HG03378 (cell line): ENCODE data around the gene PPIF.
A peak's percentile ranks its signal among the peaks of the same experiment; 100 is the strongest.
"Not testable (repeated sequence)": the region's sequence is repeated elsewhere in the genome, so short reads cannot be mapped to it uniquely, and the experiment has no call there.

ENCODE experiments used
- ATAC-seq: cut with Tn5 transposase; IDR thresholded peaks from one replicate; pipeline ENCODE4 v1.9.1; 2021; ENCODE audit warnings: mild to moderate bottlenecking, moderate library complexity; ENCODE audit not compliant: unreplicated experiment

PPIF gene

DNA sequence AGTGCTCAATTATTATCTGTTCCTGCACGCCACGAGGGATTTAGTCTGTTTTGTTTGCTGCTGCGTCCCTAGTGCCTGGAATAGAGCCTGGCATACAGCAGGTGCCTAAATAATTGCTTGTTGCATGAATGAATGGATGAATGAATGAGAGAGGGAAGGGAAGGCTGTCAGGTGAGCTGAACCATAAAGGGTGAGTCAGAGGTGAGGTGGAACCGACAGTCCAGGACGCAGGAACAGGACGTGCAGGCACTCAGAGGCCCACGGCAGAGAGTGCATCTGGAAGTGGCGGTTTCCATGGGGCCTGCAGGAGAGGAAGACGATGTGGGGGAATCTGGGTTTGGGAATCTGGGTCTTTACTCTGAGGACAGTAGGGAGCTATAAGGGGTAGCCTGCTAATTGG lies 17.7 kb upstream of the PPIF start:
- no peak for ATAC-seq

DNA sequence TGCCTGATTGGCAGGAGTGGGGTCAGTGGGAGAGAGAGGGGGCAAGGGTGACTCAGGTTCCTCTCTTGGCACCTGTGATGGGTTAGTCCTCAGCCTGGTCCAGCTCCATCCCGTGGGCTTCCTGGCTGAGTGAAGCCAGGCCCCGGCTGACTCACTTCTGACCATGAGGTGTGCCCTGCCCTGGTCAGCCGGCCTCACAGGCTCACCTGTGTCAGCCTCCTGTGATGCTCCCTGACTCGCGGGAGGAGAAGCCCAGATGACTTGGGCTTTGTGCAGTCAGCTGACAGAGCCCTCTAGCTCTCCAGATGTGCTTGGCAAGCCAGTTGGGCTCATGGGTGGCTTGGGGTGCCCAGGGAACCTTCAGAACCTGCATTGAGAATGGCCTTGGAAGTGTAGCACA lies 16.0 kb upstream of the PPIF start:
- ATAC-seq: no peak

DNA sequence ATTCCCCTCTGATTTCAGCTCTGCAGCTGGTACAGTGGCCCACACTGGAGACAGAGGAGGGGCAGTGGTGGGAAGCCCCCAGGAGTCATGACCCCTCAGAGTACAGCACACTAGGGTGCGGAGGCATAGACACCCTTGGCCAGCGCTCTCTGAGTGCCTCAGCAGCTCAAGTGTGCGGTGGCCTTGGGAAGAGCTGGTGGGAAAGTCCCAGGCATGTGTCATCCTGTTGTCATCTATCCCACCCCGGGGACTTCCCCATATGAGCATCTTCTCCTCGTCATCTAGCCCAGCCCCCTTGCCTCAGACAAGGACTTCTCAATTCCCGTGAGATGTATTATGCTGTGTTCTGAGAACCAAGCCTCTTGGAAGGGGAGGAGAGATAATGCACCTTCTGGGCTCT lies 15.6 kb upstream of the PPIF start:
- ATAC-seq: peak; percentile 82

DNA sequence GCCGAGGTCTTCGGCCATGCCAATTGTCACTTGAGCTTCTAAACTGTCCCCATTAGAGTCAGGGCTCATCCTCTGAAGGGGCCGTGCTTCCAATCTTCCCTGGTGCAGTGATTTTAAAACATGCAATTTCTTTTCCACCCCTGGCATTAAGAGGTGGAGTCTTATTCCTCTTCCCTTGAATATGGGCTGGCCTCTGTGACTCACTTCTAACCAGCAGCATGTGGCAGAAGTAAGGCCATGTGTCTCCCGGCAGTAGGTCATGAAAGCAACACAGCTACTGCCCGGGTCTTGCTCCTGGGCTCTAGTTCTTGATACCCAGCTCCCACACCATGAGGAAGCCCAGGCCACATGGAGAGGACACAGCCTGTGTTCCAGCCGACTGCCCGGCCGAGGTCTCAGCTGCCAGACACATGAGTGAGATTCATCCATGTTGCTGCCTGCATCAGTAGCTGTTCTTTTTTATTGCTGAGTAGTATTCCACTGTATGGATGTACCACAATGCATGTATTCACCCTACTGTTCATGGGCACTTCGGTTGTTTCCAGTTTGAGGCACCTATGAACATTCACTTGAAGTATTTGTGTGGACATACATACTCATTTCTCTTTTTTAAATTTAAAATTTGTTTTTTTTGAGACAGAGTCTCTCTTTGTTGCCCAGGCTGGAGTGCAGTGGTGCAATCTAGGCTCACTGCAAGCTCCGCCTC lies 14.5 kb upstream of the PPIF start:
- ATAC-seq: not testable (repeated sequence)

DNA sequence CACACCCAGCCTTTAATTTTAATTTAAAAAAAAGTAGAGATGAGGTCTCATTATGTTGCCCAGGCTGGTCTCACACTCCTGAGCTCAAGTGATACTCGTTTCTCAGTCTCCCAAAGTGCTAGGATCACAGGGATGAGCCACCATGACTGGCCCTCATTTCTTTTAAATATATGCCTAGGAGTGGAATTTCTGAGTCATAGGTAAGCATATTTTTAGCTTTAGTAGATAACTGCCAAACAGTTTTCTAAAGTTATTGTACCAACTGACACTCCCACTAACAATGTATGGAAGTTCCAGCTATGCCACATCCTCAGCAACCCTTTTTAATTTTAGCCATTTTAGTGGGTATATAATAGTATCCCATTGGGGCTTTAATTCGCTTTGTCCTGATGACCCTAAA lies 13.8 kb upstream of the PPIF start:
- no peak for ATAC-seq

DNA sequence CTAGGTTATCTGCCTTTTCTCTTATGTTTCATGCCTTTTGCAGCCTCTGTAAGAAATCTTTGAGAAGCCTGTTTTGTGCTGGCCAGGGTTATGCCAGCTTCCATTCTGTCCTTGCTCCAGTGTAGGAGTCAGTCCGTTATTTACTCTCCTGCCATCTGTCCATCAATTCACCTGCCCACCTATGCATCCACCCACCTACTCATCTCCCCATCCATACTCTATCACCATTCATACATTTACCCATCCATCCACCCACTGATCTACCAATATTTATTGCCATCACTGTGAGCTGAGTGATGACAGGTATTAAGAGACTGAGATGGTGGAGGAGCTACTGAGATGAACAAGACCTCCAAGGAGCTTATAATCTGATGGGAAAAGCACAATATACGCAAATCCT lies 12.7 kb upstream of the PPIF start:
- ATAC-seq: no peak

DNA sequence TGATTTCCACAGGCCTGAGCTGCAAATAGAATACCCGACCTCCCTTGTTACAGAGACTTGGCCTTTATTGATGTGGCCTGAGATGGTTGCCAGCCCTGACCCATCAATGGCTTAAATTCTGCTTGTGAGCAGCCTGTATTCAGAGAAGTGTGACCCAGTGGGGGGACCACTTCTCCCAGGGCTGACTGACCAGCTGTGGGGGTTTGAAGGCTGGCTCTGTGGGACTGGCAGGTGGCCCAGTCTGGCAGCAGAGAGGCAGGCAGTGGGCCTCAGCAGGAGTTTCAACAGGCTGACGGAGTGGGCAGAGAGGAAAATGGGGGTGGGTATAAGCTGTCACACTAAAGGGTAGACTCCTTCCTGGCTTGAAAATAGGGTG lies 12.2 kb upstream of the PPIF start:
- no peak for ATAC-seq

DNA sequence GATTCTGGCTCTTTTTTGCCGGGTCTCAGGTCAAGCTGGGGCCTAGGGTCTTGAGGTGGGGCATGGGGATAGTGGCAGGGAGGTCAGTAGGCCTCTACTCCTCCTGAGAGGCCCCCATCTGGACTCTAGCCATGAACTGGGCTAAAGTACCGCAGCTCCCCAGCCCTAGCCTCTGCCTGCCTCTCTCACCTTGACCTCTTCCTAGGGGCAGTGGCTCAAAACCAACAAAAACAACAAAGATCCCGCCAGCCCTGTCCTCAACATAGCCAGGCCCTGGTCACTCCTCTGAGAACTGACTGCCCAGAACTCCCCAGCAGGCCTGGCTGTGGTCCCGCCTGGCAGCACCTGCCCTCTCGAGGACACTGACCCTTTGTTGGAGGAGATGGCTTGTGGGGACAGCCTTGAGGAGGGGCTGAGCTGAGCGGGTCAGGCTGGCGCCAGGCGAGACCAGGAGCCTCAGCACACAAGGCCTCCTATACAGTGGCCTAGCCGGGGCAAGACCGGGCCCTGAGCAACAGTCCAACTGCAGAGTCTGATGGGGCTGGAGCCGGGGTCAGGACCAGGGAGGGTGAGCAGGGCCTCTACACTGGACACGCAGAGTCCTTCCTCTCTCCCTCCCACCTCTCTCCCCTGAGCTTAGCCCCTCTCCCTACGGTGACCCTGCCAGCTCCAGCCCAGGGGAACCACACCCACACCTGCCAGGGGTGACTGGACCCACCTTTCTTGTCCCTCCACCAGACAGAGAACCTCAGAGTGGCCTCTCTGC lies 11.6 kb upstream of the PPIF start:
- no peak for ATAC-seq

DNA sequence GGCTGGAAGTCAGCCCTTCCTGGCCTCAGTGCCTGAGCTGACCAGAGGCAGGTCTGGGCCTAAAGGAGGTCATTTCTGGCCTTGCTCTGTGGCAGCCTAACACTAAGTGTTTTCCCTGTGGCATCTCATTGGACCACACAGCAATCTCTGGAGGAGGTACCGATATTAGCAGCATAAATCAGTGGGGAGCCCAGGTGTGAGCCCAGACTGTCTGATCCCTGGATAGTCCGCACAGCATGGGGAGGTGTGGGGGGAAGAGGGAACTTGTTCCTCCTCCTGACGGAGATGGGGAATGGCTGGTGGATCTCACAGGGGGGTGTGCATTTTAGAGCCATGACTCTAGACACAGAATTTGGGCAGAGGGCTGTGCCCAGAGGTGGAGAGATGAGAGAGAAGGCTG lies 11.0 kb upstream of the PPIF start:
- ATAC-seq: no peak

DNA sequence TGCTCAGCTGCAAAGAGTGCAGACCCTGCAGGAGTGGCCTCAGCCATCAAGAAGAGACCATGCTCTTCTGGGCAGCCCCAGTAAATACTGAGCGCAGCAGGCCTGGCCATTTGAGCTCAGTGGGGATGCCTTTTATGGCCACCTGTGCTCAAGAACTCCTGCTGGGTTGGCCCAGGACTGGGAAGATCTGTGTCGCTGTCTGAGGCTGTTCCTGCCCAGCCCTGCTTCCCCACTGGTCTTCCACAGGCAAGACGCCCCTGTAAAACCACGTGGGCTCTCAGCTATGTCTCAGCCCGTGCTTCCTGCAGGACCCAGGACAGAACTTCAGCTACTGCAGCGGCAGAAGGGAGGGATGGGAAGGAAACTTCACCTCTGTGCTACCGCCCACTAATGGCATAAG lies 10.5 kb upstream of the PPIF start:
- no peak for ATAC-seq

DNA sequence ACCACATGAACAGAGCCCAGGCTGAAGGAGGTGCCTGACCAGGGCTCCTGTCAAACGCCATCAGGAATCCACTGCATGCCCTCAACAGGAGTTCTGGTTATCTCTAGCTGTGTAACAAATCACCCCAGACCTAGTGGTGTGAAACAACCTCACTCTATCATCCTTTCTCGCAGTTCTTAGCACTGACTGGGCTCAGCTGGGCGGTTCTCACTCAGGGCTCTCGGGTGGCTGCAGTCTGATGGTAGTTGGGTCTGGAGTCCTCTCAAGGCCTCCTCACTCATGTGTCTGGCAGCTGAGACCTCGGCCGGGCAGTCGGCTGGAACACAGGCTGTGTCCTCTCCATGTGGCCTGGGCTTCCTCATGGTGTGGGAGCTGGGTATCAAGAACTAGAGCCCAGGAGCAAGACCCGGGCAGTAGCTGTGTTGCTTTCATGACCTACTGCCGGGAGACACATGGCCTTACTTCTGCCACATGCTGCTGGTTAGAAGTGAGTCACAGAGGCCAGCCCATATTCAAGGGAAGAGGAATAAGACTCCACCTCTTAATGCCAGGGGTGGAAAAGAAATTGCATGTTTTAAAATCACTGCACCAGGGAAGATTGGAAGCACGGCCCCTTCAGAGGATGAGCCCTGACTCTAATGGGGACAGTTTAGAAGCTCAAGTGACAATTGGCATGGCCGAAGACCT lies 9.3 kb upstream of the PPIF start:
- ATAC-seq: not testable (repeated sequence)

DNA sequence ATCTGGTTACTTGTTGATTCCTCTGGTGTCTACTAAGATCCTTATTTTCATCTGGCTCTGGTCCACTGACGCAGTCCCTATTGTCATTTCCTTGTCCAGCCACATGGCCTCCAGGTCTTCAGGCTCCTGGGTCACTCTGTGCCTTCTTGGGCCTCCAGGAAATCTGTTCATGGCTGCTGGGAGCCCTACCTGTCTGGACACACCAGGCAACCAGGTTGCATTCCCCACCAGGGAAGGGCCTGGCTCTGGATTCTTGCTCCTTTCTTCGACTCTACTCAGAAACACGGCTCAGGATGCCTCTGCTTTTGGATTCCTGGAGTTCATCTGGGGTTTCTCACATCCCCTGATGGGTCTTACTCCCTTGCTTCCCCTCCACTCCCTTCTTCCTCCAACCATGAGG lies 8.0 kb upstream of the PPIF start:
- no peak for ATAC-seq

DNA sequence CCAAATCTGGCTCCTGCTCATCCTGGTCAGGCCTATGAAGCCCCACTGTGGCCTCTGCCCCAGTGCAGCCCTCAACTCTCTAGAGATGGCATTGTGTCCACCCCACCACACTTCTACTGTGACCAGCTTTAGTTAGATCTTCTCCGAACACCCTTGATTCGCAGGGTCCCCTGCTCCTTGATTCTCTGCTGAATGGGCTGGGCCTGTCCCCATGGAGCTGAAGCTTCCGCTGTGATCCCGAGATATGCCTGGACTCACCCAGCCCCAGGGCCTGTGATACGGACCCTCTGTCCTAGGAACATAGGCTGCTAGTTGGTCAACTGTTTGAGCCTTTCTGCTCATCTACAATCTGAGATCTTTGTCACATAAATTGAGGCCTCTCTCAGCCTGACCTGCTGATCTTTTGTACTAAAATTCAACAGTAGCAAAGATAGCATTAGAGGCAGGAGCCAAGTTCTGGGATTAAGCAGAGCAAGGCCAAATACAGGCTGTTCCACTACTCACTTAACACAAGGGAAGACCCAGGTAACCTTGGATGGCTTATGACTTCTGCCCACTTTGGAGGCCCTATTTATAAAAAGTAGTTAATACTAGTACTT lies 6.5 kb upstream of the PPIF start:
- no peak for ATAC-seq

DNA sequence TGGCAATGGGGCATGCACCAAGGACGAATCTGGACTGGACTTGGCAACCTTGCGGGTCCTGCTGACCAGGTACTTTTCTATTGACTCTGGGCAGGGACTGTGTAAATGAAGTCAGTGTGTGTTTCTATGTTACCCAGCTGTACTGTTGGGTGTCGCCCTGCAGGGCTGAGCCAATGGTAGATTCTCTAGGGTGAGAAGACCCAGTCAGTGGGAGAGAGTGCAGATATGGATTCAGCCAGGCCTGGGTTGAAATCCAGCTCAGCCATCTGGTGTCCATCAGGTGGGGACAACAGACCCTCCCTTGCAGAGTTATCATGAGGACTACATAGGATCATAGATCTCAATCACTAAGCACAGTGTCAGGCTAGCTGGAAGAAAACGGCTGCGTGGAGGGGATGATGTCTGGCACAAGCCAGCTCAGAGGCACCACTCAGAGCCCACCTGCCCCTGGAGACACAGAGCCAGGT lies 4.9 kb upstream of the PPIF start:
- no peak for ATAC-seq

DNA sequence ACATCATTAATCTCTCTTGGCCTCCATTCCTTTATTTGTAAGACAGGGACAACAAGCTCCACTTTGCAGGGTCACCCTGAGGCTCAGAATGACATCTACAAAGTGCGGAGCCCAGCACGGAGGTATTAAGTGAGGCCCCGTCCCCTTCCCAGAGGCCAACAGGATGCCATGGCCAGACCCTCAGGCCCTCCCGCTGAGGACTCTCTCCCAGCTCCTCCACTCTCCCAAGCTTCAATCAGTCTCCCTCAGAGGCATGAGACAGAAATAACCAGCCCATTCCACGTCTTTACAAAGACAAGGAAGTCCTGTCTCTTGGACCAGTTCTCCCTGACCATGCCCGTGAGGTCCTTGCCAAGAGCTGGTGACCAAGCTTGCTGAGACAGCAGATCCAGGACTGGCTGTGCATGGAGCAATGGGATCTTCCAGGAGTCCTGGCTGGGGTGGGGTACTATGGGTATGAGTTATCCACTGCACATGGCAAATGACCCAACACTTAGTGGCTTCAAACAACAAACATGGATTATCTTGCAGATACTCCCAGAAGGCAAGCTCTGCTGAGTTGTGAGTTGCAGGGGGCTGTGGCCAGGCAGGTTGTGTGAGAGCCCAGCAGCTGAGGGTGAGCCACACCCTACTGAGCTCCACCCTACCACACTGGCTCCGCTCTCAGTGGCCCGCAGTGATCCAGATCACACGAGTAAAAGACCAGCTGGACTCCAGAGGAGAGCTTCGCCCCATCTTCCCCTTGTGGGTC lies 4.3 kb upstream of the PPIF start:
- no peak for ATAC-seq

DNA sequence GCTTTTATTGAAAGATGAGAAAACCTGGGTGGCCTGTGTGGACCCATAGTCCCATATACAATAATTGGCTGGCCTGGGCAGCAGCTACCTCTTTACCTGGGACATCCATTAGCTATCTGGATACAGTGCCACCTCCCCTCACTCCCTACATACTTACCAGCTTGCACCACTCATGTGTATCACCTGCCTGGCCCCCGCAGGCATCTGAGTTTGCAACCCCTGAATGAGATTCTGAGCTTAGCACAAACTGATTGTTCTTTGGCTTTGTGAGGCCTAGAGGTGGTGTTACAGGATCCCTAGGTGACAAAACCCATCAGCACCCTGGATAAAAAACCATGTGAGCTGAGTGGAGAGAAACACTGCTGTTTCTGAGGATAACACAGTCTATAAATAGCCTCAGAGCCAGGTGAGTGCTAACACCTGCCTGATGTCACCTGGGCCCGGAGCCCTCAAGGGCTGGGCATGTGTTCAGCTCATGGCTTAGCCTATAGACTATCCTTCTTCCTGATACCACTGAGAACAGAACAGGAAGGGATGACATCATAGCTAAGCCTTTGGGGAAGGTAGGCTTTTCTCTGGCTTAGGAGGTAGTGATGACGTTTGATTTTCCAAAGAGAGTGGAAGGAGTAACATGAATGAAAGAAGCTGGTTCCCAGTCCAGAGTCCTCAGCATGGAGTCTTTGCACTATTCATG lies 2.6 kb upstream of the PPIF start:
- ATAC-seq: no peak

DNA sequence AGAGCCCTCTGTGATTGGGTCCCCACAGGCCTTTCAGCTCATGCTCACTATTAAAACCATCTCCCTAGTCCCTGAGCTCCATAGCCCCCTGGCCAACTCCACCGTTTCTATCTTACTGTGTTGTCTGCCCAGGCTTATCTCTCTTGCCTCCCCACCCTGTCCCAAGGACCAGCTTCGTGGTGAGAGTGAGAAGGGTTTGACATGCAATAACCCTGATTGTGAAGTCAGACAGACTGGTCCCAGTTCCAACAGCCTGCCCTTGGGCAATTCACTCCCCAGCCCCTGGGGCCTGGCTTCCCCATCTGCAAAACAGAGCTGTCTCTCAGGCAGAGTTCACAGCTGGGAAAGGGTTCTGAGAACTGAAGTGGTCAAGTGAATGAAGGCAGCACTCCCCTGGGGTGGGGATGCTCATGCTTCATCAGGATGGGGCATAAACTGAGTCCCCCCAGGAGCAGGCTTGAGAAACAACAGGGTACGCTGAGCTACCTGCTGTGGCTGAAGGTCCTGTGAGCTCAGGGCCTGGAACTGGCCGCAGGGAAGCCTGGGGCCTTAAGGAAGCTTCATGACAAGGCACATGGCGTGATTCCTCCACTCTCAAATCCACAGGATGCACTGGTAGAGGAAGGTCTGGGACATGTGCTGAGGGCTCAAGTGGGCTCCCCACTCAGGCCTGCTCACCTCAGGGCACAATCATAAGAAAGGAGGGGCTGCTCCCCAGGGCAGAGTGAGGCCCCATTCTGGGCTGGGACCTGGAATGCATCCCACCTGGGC lies 1.8 kb upstream of the PPIF start:
- no peak for ATAC-seq

DNA sequence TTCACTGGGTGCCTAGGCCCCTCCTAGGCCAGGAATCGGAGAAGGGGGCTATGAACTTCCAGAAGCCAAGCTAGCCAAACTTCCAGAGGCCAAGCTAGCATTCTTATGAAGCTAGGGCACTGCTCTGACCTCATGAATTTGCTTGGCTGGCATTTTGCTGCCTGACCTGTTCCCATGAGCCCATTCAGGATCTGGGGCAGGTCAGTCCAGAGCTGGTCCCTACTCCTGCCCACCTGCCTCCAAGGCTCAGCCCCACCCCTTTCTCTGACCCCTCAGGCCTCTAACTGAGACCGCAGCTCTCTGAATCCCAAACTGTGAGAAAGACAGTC lies 1.3 kb upstream of the PPIF start:
- no peak for ATAC-seq

DNA sequence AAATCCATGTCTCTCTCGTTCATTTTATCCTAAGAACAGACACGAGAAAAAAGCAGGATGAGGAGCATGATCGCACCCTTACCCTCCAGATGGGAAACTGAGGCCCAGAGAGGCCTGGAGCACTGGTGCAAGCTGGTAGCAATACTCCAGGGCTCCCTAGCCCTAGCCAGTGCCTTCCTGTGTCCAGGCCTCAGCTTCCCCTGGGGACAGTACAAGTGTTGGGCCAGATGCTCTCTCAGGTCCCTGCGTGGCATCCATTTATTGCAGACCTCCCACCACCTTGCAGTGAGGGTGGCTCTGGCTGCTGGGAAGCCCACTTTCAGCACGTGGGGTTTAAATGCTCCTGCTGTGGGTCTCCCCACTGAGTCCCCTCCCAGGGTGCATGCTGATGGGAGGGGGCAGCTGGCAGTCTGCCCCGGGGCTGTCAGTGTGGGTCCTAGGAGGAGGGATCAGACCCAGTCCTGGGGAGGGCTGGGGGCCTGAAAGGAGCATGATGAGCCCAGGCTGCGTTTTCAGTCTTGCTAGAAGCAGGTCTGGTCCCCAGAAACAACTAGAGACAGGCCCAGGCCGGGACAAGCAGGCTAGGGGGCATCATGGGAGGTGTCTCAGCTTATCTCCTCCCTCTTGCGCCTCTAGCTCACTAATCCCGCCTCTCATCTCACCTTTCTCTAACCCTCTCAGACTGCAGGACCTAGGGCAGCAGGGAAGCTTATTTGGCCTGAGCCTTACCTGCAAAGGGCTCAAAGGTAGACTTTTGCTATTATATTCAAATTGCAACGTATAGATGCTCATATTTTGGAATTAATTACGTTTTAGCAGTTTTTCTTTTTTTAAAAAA lies 662 bp upstream of the PPIF start:
- peak; percentile 4 for ATAC-seq
